ENCODE measurements around the gene YARS2.
A peak's percentile ranks its signal among the peaks of the same experiment; 100 is the strongest.

Gene YARS2

DNA sequence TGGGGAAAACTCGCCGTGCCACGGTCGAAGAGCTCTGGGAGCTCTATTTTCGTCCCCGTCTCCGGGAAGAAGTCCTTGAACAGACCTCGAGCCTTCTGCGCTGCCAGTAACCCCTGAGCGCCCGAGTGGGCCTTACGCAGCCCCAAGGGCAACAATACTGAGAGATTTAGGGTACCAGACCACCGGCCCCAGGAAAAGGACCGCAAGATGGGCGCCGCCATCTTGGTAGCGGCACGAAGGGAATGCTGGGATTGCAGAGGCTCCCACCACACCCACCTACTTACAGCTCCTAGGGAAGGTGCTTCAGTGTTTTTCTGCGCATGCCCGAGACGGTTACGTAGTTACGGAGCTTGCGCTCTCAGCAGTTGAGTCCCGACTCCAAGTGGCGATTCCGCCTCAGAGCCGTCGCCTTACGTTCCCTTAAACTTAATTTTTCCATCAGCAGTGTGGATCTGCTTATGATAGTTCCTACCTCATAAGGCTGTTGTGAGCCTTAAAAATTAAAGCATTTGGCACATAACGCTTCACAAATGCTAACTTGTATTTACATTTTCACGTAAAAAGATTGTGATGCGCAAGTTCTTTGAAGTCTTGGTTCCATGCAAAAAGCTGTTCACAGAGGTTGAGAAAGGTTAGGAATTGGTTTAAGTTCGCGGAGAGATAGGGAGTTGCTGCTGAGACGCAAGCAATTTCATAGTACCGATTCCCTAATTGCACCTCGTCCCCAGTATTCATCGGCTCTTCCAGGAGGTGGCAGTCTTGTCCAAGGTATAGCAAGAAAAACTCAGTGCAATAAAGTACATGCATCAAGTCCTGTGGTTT lies at the start of gene YARS2:
TSS of gene YARS2 (minus strand) at position 244 of the 822 bp plus-strand sequence. CDS start at position 221, 23 bp downstream.
- peak within 1 kb of the TSS; percentile 84 for H3K4me3 Mint-ChIP-seq
- no peaks in the 10 kb centered on the region for H3K27me3 Mint-ChIP-seq (ENCODE audit: low read depth)
- peaks cover 18% of the 10 kb centered on the region for H3K36me3 Mint-ChIP-seq (ENCODE audit: low read depth)
- H3K27ac Mint-ChIP-seq: peak within 1 kb of the TSS; percentile 82
- H3K9me3 Mint-ChIP-seq: no peaks in the 10 kb centered on the region
- H3K4me1 Mint-ChIP-seq (ENCODE audit: low read depth): peaks cover 20% of the 10 kb centered on the region

DNA sequence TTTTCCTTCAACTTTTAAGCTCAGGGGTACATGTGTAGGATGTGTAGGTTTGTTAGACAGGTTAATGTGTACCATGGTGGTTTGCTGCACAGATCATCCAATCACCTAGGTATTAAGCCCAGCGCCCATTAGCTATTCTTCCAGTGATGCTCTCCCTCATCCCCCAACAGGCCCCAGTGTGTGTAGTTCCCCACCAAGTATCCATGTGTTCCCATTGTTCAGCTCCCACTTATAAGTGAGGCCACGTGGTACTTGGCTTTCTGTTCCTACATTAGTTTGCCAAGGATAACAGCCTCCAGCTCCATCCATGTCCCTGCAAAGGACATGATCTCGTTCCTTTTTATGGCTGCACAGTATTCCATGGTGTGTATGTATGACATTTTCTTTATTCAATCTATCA lies 48.6 kb upstream of the YARS2 start:
- Mint-ChIP-seq H3K9me3 (peaks cover 9% of the 10 kb centered on the region), H3K4me1 (ENCODE audit: low read depth) (no peaks in the 10 kb centered on the region), H3K27ac (no peak overlapping the region), H3K4me3 (no peak overlapping the region), H3K36me3 (ENCODE audit: low read depth) (no peaks in the 10 kb centered on the region), H3K27me3 (ENCODE audit: low read depth) (no peaks in the 10 kb centered on the region)

DNA sequence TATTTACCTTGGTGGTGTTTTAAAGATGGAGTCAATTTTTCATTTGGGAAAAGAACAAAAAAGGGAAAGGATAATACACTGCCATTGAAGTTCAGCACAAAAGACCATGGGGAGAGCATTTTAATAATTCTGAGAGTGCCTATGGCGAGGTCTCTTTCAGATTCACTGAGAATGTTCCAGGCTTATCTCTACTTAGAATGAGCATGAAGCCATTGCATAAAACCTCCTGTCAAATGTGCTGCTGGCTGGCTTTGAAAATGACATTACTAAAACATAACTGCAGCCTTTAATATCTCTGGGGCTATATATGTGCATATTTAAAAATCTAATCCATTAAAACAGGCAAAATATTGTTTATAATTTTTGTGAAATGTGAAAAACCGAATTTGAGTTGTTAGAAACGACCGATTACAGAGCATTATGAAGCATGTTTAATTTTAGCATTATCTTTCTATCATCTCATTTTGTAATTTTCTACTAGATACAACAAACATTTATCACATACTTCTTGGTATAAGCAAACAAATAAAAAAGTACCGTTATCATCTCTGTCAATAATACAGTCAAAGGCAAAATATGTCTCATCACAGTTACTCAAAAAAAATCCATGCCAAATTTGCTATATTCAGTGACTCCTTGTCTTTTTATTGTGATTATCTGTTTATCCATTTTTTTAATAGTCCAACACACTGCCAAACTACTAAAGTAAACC lies 45.7 kb upstream of the YARS2 start:
- Mint-ChIP-seq H3K4me1 (ENCODE audit: low read depth) (no peaks in the 10 kb centered on the region), H3K27me3 (ENCODE audit: low read depth) (no peaks in the 10 kb centered on the region), H3K4me3 (no peak overlapping the region), H3K27ac (no peak overlapping the region), H3K9me3 (no peaks in the 10 kb centered on the region), H3K36me3 (ENCODE audit: low read depth) (no peaks in the 10 kb centered on the region)

DNA sequence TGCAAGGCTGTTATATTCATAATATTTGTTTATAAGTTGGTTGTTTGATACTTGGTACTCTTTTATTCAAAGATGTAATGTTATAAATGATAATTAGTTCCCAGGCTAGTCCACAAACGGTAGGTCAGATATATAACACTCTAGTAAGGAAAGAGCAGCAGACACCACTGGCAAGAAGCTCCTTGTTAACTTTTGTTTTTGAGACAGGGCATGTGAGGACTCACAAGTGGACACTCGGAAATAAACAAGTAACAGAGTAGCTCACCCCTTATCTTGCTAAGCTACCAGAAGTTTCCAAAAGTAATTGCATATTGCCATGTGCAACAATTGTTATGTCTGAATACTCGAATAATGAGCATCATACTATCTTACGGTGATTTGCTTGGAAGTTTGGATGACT lies 38.6 kb upstream of the YARS2 start:
- H3K27me3 Mint-ChIP-seq (ENCODE audit: low read depth): no peaks in the 10 kb centered on the region
- H3K4me3 Mint-ChIP-seq: no peak overlapping the region
- H3K4me1 Mint-ChIP-seq (ENCODE audit: low read depth): no peaks in the 10 kb centered on the region
- H3K36me3 Mint-ChIP-seq (ENCODE audit: low read depth): no peaks in the 10 kb centered on the region
- no peaks in the 10 kb centered on the region for H3K9me3 Mint-ChIP-seq
- H3K27ac Mint-ChIP-seq: no peak overlapping the region

DNA sequence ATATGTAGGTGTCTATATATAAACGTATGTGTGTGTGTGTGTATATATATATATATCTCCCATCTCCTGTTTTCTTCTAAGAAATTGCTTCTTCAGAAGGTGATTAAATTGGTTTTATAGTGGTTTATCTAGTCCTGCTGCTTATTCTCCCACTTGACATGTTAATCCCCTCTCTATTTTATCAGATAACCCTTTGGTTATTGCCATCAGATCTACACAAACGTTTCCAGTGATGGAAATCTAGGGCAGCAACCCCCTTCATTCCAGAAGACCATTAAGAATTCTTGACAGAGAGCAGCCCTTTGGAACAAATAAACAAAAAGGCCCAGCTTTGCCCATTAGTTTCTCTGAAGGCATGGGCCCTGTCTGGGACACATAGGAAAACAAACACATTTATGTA lies 34.2 kb upstream of the YARS2 start:
- Mint-ChIP-seq H3K4me3 (no peak overlapping the region), H3K36me3 (ENCODE audit: low read depth) (no peaks in the 10 kb centered on the region), H3K9me3 (no peaks in the 10 kb centered on the region), H3K27me3 (ENCODE audit: low read depth) (no peaks in the 10 kb centered on the region), H3K27ac (no peak overlapping the region), H3K4me1 (ENCODE audit: low read depth) (no peaks in the 10 kb centered on the region)

DNA sequence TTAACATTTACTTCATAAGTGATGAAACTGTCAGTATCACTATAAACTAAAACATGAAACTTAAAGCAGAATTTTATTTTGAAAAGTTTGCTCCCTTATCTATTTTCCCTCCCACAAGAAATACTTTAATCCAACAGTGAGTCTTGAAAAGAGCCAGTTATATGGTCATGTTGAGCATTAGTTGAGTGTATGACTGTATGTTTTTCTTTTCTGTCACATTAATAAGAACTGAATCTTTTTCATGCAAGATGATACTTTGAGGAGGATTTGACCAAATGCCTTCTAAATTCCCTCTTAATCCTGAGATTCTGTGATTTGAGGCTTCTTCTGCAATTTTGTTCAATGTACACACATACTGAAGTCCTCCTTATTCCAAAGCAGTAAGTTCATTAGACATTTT lies 33.7 kb upstream of the YARS2 start:
- Mint-ChIP-seq H3K4me3 (no peak overlapping the region), H3K27me3 (ENCODE audit: low read depth) (no peaks in the 10 kb centered on the region), H3K9me3 (no peaks in the 10 kb centered on the region), H3K27ac (no peak overlapping the region), H3K4me1 (ENCODE audit: low read depth) (no peaks in the 10 kb centered on the region), H3K36me3 (ENCODE audit: low read depth) (no peaks in the 10 kb centered on the region)

DNA sequence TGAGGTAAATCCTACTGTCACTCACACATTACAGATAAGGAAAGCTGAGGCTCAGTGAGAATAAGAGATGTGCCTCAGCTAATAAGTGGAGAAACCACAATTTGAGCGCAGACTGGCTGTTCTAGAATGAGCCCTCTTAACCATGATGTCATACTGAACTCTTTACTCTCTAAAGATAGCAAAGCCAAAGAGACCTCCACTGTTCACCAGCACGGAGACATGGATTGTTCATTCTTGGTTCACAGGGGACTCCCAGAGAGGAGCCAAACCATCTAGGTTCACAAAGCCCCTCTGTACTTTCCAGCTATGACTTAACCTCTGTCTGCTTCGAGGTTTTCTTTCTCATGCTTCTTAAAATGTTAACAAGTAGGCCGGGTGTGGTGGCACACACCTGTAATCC lies 32.7 kb upstream of the YARS2 start:
- Mint-ChIP-seq H3K27ac (no peak overlapping the region), H3K4me3 (no peak overlapping the region), H3K9me3 (no peaks in the 10 kb centered on the region), H3K27me3 (ENCODE audit: low read depth) (no peaks in the 10 kb centered on the region), H3K36me3 (ENCODE audit: low read depth) (no peaks in the 10 kb centered on the region), H3K4me1 (ENCODE audit: low read depth) (no peaks in the 10 kb centered on the region)

DNA sequence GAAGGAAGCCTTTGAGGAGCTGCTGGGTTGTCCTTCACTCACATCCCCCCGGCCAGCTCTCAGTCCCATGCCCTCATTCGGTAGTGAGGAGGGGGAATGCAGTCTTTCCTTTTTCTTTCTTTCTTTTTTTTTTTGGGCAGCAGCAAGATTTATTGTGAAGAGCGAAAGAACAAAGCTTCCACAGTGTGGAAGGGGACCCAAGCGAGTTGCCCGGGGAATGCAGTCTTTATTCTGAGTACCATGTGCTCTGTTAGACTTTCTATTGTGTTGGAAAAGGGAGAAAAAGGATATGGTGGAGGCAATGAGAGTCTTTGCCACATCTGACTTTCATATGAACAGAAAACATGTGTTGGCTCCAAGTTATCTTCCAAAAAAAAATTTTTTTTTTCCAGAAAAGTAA lies 29.9 kb upstream of the YARS2 start:
- Mint-ChIP-seq H3K9me3 (no peaks in the 10 kb centered on the region), H3K27me3 (ENCODE audit: low read depth) (no peaks in the 10 kb centered on the region), H3K4me3 (no peak overlapping the region), H3K36me3 (ENCODE audit: low read depth) (no peaks in the 10 kb centered on the region), H3K27ac (no peak overlapping the region), H3K4me1 (ENCODE audit: low read depth) (no peaks in the 10 kb centered on the region)

DNA sequence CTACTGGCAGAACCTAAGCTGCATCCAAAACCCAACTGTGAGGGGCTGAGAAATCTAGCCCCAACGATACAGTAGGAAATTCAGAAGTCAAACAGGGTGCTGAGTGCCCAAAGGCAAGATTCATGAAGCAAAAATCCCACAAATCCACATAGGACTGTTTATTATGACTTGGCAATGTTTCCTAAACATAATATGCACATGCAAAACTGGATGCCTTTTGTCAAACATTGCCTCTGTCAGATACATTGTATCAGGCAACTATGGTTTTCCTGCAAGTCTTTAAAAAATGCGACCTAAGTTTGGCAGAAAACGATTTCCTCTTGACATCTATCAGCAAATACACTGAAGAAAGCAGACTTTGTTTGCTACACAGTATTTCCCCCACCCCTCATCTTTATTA lies 27.3 kb upstream of the YARS2 start:
- Mint-ChIP-seq H3K4me3 (no peak overlapping the region), H3K27me3 (ENCODE audit: low read depth) (peaks cover 7% of the 10 kb centered on the region), H3K9me3 (no peaks in the 10 kb centered on the region), H3K4me1 (ENCODE audit: low read depth) (no peaks in the 10 kb centered on the region), H3K27ac (no peak overlapping the region), H3K36me3 (ENCODE audit: low read depth) (no peaks in the 10 kb centered on the region)

DNA sequence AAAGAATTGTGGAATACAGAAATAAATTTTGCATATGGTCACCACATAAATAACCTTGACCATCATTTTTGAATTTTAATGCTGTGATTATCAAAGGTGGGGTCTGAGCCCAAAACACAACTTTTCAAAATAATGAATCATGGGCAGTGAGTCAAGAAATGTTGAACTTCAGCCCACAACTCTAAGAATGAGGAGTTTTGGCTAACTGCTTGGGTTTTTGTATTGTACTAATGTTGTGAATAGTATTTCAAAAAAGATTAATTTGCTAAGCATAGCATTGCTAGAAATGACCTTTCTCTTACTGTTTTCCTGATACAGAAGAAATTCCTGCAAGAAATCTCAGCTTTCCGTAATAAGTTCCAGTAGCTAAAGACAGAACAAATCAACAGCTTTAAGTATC lies 24.4 kb upstream of the YARS2 start:
- peaks cover 7% of the 10 kb centered on the region for H3K27me3 Mint-ChIP-seq (ENCODE audit: low read depth)
- no peaks in the 10 kb centered on the region for H3K4me1 Mint-ChIP-seq (ENCODE audit: low read depth)
- no peaks in the 10 kb centered on the region for H3K9me3 Mint-ChIP-seq
- H3K36me3 Mint-ChIP-seq (ENCODE audit: low read depth): no peaks in the 10 kb centered on the region
- no peak overlapping the region for H3K27ac Mint-ChIP-seq
- H3K4me3 Mint-ChIP-seq: no peak overlapping the region

DNA sequence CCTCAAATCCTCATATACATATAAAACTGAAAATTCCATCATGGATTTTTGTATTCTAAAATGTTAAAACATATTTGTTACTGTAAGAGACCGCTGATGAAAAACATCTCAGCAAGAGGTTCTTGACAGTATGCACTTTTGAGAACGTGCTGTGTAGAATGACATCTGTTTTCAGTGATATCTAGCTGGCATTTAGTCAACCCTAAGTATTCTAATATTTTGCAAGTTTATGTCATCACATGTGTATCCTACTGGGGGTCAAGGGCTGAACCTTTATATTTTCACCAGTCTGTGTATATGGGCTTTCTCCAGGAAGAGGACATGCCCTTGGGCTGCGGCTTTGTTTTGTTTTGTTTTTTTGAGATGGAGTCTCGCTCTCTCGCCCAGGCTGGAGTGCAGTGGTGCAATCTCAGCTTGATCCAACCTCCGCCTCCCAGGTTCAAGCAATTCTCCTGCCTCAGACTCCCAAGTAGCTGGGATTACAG lies 22.0 kb upstream of the YARS2 start:
- Mint-ChIP-seq H3K4me1 (ENCODE audit: low read depth) (no peaks in the 10 kb centered on the region), H3K9me3 (no peaks in the 10 kb centered on the region), H3K27me3 (ENCODE audit: low read depth) (peaks cover 7% of the 10 kb centered on the region), H3K36me3 (ENCODE audit: low read depth) (no peaks in the 10 kb centered on the region), H3K4me3 (no peak overlapping the region), H3K27ac (no peak overlapping the region)

DNA sequence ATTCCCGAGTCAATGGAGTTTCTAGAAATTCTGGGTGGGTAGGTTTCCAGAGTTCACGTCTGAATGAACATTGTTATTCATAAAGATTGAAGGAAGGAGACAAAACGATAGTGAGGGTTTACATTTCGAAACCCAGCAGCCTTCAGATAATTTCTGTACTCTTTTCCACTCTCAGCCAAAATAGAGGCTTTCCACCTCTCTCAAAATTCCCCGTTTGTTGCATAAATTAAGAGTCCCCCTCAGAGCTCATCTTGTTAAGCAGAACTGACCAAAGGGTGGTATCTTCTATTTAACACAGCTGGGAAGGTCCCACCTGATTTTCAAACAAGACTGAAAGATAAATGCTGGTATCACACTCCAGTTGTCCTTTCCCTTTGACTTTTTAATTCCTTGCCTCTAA lies 21.5 kb upstream of the YARS2 start:
- H3K36me3 Mint-ChIP-seq (ENCODE audit: low read depth): no peaks in the 10 kb centered on the region
- no peaks in the 10 kb centered on the region for H3K9me3 Mint-ChIP-seq
- H3K27me3 Mint-ChIP-seq (ENCODE audit: low read depth): peaks cover 7% of the 10 kb centered on the region
- H3K4me3 Mint-ChIP-seq: no peak overlapping the region
- H3K4me1 Mint-ChIP-seq (ENCODE audit: low read depth): no peaks in the 10 kb centered on the region
- no peak overlapping the region for H3K27ac Mint-ChIP-seq

DNA sequence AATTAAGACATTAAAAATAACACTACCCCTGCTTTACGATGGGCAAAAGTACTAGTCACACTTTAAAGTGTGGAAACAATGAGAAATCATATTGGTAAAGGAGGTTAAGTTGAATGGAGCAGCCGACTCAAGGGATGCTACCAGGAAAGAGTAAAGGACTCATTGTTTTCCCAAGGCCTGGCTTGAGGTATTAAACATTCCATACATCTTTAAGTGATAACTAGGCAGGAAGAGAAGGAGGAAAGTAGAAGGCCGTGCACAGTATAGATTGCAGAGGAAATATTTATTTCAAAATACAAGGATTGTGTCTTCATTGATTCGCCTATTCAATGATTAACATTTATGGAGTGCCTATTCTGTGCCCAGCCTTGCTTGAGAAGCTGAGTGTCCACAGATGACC lies 20.6 kb upstream of the YARS2 start:
- Mint-ChIP-seq H3K4me3 (no peak overlapping the region), H3K27ac (no peak overlapping the region), H3K9me3 (no peaks in the 10 kb centered on the region), H3K4me1 (ENCODE audit: low read depth) (no peaks in the 10 kb centered on the region), H3K27me3 (ENCODE audit: low read depth) (peaks cover 7% of the 10 kb centered on the region), H3K36me3 (ENCODE audit: low read depth) (no peaks in the 10 kb centered on the region)

DNA sequence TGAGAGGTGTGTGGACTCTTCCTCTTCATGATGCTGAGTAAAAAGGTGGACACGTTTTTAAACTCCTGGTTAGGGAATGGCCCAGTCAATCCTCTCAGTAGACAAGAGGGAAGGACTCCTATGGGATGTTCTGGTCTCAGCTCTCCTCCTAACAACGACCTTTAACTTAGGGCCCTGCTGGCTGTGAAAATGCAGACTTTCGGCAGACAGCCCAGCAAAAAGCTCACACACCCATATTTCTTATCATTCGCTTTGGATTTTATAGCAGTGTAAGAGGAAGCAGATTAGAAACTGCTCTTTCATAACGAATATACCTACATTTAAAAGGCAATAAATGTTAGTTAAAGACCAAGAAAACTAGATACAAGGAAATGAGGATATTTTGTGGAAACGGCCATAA lies 18.0 kb upstream of the YARS2 start:
- no peaks in the 10 kb centered on the region for H3K36me3 Mint-ChIP-seq (ENCODE audit: low read depth)
- H3K4me1 Mint-ChIP-seq (ENCODE audit: low read depth): no peaks in the 10 kb centered on the region
- H3K9me3 Mint-ChIP-seq: no peaks in the 10 kb centered on the region
- peaks cover 3% of the 10 kb centered on the region for H3K27me3 Mint-ChIP-seq (ENCODE audit: low read depth)
- no peak overlapping the region for H3K4me3 Mint-ChIP-seq
- no peak overlapping the region for H3K27ac Mint-ChIP-seq

DNA sequence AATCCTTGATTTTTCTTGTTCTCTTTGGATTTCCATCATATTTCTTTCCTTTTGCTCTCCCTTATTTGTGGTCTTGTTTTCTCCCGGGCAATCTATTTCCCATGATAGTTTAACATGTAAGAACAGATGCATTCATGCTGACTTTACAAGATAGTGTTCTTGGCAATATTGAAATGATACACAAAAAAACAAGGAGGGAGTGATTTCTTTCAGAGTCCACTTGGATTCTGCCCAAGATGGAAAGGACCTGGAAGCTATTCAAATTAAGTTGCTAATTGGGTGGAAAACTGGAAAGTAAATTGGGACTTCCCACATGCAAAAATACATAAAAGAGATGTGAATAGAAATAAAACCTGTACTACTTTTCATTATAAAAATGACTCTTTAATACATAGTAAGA lies 14.4 kb upstream of the YARS2 start:
- no peaks in the 10 kb centered on the region for H3K27me3 Mint-ChIP-seq (ENCODE audit: low read depth)
- no peaks in the 10 kb centered on the region for H3K36me3 Mint-ChIP-seq (ENCODE audit: low read depth)
- no peaks in the 10 kb centered on the region for H3K4me1 Mint-ChIP-seq (ENCODE audit: low read depth)
- no peak overlapping the region for H3K27ac Mint-ChIP-seq
- H3K4me3 Mint-ChIP-seq: no peak overlapping the region
- no peaks in the 10 kb centered on the region for H3K9me3 Mint-ChIP-seq
